Loucy (cell line): Measurements from ENCODE around the gene SLC22A15.

Experiments used
- EZH2phosphoT487 ChIP-seq: fragments of 200-600 bp; IDR thresholded peaks from 2 replicates; pipeline ENCODE4 v1.6.1; 2018; ENCODE audit warnings: antibody characterized with exemption, mild to moderate bottlenecking, moderate library complexity, borderline replicate concordance
- TF ChIP-seq, protein P1 (sequence below): fragments of 200-600 bp; sonication (generic); conservative IDR thresholded peaks from 2 replicates; pipeline ENCODE4 v1.5.1; 2014; ENCODE audit warnings: mild to moderate bottlenecking, antibody characterized with exemption, low read length

DNA sequence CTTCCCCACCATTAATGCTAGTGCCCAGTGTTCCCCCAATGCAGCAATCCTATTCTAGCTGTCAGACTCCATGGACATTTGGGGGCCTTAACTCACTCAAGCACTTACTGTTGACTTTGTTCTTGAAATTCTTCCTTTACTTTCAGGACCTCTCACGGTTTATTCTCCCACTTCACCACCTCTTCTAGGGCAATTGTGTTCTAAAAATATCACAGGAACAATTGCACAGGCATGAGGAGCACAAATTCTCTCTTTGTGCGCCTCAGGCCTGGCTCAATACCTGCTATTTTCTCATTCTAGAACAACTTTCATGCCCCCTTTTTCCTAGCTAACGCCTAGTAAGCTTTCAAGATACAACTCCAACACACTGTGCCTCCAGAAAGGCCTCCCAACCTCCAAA, 142.2 kb downstream of the SLC22A15 start:
- TF ChIP-seq, protein P1, sequence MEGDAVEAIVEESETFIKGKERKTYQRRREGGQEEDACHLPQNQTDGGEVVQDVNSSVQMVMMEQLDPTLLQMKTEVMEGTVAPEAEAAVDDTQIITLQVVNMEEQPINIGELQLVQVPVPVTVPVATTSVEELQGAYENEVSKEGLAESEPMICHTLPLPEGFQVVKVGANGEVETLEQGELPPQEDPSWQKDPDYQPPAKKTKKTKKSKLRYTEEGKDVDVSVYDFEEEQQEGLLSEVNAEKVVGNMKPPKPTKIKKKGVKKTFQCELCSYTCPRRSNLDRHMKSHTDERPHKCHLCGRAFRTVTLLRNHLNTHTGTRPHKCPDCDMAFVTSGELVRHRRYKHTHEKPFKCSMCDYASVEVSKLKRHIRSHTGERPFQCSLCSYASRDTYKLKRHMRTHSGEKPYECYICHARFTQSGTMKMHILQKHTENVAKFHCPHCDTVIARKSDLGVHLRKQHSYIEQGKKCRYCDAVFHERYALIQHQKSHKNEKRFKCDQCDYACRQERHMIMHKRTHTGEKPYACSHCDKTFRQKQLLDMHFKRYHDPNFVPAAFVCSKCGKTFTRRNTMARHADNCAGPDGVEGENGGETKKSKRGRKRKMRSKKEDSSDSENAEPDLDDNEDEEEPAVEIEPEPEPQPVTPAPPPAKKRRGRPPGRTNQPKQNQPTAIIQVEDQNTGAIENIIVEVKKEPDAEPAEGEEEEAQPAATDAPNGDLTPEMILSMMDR: no peak
- no peak for TF ChIP-seq EZH2phosphoT487
